Hematopoietic multipotent progenitor cell treated with erythropoietin and hydrocortisone succinate and interleukin-3 and kit ligand, for 4 days (in vitro differentiated cells): Measurements from ENCODE around the gene DNPH1.

Source experiments
- DNase-seq: peaks from one replicate; pipeline ENCODE4 v3.0.0-alpha.2; 2015

Gene DNPH1, protein sequence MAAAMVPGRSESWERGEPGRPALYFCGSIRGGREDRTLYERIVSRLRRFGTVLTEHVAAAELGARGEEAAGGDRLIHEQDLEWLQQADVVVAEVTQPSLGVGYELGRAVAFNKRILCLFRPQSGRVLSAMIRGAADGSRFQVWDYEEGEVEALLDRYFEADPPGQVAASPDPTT

DNA sequence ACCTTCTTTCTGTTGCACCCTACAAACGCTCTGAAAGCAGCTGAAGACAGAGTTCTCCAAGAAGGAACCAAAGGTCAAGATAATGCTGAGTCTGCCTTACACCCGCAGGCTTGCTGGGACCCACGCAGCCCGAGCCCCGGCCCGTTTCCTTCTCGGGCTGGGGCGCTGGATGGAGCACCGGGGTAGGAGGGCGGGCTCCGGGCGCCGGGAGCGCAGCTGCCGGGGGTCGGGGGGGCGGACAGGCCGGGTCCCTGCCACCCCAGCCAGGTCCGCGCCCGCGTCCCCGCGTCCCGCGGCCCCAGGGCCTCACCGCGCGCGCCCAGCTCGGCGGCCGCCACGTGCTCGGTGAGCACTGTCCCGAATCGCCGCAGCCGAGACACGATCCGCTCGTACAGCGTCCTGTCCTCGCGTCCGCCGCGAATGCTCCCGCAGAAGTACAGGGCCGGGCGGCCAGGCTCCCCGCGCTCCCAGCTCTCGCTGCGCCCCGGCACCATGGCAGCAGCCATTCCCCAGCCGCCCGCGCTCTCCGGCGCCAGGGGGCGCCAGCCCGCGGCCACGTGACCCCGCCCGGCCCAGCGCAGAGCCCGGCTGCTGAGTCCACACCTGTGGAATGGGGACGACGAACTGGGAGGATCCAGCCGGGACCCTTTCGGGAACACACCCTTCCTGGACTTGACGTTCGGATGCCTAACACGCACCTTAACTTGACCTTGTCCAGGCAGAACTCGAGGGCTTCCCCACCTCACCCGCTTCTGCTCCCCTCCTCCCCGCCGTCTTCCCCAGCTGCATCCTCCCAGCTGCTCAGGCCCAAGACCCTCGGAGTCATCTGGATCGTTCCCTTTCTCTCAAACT is at the start of gene DNPH1:
TSS of gene DNPH1 (minus strand) at position 531 of the 852 bp plus-strand sequence. CDS start at position 506, 25 bp downstream.
- DNase-seq, result peak; percentile 83

DNA sequence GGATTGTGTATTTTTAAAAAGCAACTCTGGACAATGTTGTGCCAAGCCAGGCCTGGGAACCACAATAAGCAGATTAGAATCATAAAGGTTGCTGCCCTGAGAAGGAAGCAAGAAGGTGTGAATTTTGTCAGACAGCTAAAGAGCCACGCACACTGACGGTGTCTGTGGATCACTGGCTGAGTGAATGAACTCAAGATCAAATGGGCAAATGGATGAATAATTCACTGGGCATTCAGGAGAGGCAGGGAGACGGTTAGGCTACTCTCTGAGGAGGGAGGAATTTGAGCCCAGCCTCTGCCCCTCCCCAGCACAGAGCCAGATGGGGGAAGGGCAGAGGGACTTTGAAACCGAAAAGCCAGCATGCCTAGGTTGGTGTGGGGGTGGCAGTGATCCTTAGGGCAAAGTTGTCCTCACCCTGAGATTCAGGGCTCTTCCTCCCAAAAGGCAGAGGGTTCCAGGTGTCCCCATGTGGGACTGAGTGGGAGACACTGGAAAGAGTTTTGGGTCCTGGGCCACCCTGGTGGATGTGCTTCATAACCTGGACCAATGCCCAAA is 49.3 kb upstream of the DNPH1 start:
- no peak for DNase-seq

- no peak for DNase-seq
Observed at GRCh38 chr6:43277643-43278523, 48.6 kb upstream of the DNPH1 start.

- no peak for DNase-seq
Observed at GRCh38 chr6:43277306-43277642, 48.0 kb upstream of the DNPH1 start.

DNA sequence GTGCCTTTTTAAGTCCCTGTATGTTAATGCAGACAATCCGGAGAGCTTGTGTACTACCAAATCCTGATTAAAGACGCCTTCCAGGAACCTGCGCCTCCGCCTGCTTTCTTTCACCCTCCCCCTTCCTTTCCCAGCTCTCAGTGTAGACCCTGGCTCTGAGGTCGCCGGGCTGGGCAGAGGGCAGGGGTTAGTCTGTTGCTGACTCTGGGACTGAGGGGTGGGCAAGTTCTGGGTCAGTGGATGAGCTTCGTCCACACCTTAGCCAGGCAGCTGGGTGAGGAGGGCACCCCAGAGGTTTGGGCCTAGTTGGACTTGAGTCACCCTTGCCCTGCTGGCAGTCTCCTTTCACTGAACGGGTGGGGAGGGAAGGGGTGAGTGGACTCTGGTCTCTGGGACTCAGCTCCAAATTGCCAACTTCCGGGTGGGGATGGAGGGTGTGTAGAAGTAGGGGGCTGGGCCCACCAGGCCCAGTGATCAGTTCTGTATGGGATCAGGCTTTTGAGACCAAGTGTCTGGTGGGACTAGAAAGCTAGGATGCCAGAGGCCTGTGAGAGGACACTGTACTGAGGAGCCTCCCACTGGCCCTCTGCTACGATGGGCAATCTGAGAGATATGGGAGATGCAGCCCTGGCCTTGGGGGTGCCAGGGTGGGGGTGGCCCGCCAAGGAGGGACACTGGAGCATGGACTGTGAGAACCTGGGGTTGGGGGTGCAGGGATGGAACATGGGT is 47.5 kb upstream of the DNPH1 start:
- DNase-seq, result no peak

- peak; percentile 45 for DNase-seq
Observed at GRCh38 chr6:43275801-43276576, 46.7 kb upstream of the DNPH1 start.

DNA sequence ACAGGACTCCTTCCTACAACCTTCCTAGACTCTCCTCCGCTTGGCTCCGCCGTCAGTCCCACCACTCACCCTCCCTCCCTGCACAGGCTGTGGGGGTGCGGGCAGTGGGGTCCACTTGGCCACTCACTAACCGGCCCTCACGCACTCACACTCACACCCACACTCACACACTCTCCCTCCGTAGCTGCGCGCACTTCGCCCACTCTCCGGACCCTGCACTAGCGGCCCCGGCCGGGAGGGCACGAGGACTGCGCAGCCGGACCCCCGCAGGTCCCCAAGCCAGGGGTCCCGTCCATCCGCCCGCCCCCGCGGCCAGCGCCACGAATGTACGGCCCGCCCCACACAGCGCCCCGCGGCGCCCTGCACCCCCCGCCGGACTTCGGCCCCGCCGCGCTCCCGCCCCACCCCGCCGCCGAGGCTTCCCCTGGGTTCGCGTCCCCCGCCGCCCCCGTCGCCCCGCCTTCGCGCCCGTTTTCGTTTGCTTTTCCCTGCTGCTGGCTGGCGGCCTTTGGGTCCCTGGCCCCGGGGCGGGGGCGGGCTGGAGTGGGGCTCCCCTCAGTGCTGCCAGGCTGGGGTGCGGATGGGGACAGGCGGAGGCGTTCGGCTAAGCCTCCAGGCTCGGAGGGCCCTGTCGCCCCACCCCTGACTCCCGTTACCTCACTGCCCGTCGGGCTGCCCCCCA is 45.8 kb upstream of the DNPH1 start:
- no peak for DNase-seq

GRCh38 chr6:43274127-43274915 is 45.0 kb upstream of the DNPH1 start:
- no peak for DNase-seq

- DNase-seq, result no peak
Observed at GRCh38 chr6:43273707-43274106, 44.4 kb upstream of the DNPH1 start.

DNA sequence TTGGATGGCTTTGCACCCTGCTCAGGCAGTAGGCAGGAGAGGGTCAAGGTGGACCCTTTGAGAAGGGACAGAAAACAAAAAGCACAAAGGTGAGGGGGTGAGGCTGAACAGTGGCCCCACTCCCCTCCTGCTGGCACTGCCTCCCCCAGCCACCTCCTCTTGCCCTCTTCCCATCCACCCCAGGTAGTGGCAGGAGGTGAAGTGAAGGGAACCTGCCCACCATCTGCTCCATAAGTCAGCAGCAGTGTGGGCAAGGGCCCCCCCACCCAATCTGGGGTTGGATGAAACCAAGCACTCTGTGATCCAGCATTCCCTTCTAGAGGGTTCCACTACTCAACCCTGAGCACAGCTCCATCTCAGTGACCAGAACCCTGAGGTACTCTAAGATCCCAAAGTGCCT is 42.7 kb upstream of the DNPH1 start:
- DNase-seq, result no peak

GRCh38 chr6:43271103-43271815 is 42.0 kb upstream of the DNPH1 start:
- no peak for DNase-seq

DNA sequence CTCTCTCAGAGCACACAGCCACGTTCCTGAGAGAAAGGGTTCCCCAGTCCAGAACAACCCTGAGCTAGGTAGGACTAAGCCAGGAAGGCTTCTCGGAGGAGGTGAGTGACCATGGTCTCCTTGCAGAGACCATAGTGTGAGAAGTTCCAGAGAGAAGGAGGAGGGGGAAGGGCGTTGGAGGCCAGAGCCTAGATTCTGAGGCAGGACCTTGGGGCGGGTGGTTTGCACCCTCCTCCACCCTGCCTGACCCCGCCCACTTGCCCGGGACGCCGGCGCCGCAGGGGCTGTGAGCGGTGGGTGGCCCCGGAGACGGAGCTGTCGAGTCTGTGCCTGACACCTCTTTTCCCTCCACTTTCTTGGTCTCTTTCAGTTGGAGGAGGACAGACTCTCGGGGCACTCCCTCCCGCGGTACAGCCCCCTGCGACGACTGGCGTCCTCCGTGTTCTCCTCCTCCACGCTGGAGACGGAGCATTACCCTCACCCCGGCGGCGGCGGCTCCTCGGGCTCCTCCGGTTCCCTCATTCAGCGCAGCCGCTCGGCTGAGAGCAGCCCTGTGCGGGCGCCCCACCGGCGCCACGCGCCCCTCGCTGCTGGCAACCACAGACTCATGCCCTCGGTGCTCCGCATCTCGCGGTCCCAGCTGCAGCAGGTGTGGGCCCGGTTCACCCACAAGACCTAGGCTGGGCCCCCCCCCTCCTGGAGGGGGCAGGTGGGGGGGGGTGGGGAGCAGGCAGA is 40.2 kb upstream of the DNPH1 start:
- peak; percentile 38 for DNase-seq

GRCh38 chr6:43268782-43269272 is 39.5 kb upstream of the DNPH1 start:
- no peak for DNase-seq

DNA sequence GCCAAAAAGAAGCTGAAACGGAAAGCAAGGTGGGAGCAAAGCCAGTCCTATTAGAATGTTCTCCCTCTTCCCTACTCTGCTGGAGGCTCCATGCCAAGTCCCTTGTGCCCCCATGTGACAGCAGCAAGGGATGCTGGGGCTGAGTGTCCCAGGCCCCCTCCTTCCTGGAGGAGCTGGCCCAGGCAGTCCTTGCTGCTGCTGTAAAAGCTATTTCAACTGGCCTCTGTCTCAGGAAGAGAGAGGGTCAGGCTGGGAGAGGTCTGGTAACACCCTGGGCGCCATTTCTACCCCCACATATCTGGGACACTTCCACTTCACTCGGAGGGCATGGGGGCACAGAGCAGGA is 39.0 kb upstream of the DNPH1 start:
- DNase-seq, result no peak

DNA sequence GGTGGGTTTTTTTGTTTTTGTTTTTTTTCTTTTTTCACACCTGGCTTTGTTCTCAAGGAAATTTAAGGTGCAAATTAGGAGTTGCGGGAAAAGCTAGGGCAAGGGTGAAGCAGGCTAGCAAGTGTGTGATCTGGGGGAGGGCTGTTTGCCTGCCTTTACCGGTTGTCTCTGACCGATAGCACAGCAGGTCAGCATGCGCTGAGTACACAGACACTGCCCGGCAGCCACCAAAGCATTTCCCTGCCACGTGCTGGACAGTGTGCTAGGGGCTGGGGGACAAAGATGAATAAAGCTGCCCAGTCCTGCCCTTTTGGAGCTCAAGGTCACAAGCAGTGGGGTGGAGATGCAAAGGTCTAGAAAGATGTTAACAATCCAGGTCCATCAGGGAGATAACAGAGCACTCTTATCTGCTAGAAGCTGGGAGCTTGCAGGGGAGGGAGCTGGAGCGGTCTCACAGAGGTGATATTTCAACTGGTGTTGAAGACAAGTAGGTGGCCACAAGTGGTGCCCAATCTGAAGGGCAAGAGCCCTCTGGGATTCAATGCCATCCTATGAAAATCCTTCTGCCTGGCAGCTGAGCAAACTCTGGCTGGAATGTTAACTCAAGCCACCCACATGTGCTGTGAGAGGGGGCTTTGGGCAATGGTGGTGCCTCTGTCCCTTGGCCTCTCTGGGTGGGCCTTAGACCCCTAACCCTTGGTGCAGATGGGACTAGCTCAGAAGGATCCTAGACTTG is 38.5 kb upstream of the DNPH1 start:
- no peak for DNase-seq

DNA sequence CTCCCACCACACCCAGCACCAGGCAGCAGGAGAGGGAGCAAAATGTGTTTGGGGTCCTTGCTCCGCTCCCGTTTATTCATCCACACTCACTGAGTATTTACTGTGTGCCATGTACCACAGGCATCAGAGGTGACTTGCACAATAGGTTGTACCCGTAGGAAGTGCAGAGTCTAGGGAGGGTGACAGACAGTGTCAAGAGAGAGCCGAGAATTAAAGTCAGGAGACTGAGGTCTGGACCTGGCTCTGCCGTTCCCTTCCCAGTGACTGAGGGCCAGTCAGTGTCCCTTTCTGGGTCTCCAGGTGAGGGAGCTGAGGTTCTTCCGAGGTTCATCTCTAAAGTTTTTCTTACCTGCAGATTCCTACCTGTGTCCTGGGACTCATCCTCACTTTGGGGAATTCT is 36.3 kb upstream of the DNPH1 start:
- no peak for DNase-seq

GRCh38 chr6:43264599-43265145 is 35.4 kb upstream of the DNPH1 start:
- DNase-seq, result no peak
